ENCODE results near the gene TBXT.

- TF ChIP-seq JUN (IDR thresholded peaks at IDR 0.05; ENCODE audit: low read depth, low read length) (no peak), EZH2 (IDR thresholded peaks at IDR 0.05; ENCODE audit: low read depth, low read length, severe bottlenecking) (no peak), HDAC6 (IDR thresholded peaks at IDR 0.05; ENCODE audit: low read depth, low read length) (no peak), CTCF (IDR thresholded peaks at IDR 0.05; ENCODE audit: control extremely low read depth in 1 of 3, insufficient read depth in 1 of 3, low read depth in 1 of 3, low read length in 3 of 3) (no peak), GTF2F1 (IDR thresholded peaks at IDR 0.05; ENCODE audit: borderline replicate concordance, low read depth, low read length) (no peak), NANOG (IDR thresholded peaks at IDR 0.05; ENCODE audit: insufficient read depth, low read depth, low read length, poor library complexity, severe bottlenecking) (no peak), POLR2A (IDR thresholded peaks at IDR 0.05; ENCODE audit: control extremely low read depth in 1 of 2, low read depth in 2 of 2, low read length in 2 of 2) (no peak), KDM1A (IDR thresholded peaks at IDR 0.05; ENCODE audit: borderline replicate concordance, low read length) (no peak)
These were observed 38.4 kb upstream of the TBXT start for GRCh38 chr6:166206066-166206465.

All from H1 (cell line).